K562 (cell line): ENCODE results near the gene DNALI1. TPM values are rescaled to one million over a fixed set of nuclear protein-coding genes. Genes with fewer than 3 reads are reported as not detected.

Source experiments
- ATAC-seq: fragments of 200-7000 bp; cut with Tn5 transposase; 3 replicates; pipeline ENCODE4 v1.9.1; 2020; ENCODE audit warnings: moderate library complexity
- BruUV-seq: library from RNA; stranded (reverse); fragments of 400-500 nt; replicated peaks from 2 replicates; lab custom pipeline; 2021; lab: Mats Ljungman, UMichigan
- CTCF ChIA-PET: fragments of 300-600 bp; formaldehyde crosslinking; extraction: SDS; loops from one replicate; lab custom pipeline; 2021; ENCODE audit warnings: low intra/inter-chr PET ratio; lab: Yijun Ruan, JAX
- POLR2A ChIA-PET: fragments of 300-600, 350-650 bp; sonication (Branson Sonifier 250); formaldehyde crosslinking; extraction: SDS; loops from one replicate; lab custom pipeline; 2021; ENCODE audit warnings: antibody characterized with exemption, inconsistent platforms; lab: Yijun Ruan, JAX
- DNase-seq, 4 experiments: peaks; one replicate each; pipeline versions ENCODE4 v3.0.0 to v3.0.0-alpha.2; 2011 to 2018; ENCODE audit warnings: low spot score in 3 of 4, mixed read lengths in 3 of 4; ENCODE audit errors: extremely low read depth in 1 of 4
- FAIRE-seq: peaks from 2 replicates; lab custom pipeline; 2011; peaks lifted over from hg19 to GRCh38; lab: Jason Lieb, UNC
- H2AFZ ChIP-seq: 2 replicates; pipeline ENCODE4 v1.6.0; 2011; ENCODE audit warnings: low read depth, low read length, control low read depth, inconsistent platforms
- H3K27ac ChIP-seq: fragments of 200-600 bp; 3 replicates; pipeline ENCODE4 v1.8.0; 2011; ENCODE audit warnings: low read depth, mild to moderate bottlenecking, control low read depth, inconsistent platforms, low read length, moderate library complexity, mixed read lengths; ENCODE audit errors: extremely low read depth
- H3K27me3 ChIP-seq, 2 experiments: fragments of 300-600 bp in 1 of 2; 2 replicates in 1 of 2; 3 replicates in 1 of 2; pipeline versions ENCODE4 v1.6.0 to v1.8.0; 2011; ENCODE audit warnings: inconsistent platforms in 2 of 2, low read length in 2 of 2, mild to moderate bottlenecking in 1 of 2, mixed read lengths in 1 of 2, moderate library complexity in 1 of 2; ENCODE audit not compliant: control insufficient read depth in 2 of 2, insufficient read depth in 2 of 2
- H3K36me3 ChIP-seq: fragments of 300-600 bp; 3 replicates; pipeline ENCODE4 v1.8.0; 2011; ENCODE audit warnings: mild to moderate bottlenecking, low read length, inconsistent platforms; ENCODE audit not compliant: control insufficient read depth, insufficient read depth
- H3K4me1 ChIP-seq, 2 experiments: fragments of 200-600 bp in 1 of 2; replicated peaks in 1 of 2; 2 replicates in 1 of 2; 3 replicates in 1 of 2; pipeline versions ENCODE4 v1.5.1 to v1.8.0; 2011; ENCODE audit warnings: inconsistent platforms in 2 of 2, low read length in 2 of 2, mild to moderate bottlenecking in 1 of 2, mixed read lengths in 1 of 2, moderate library complexity in 1 of 2; ENCODE audit not compliant: control insufficient read depth in 2 of 2, insufficient read depth in 2 of 2
- H3K4me2 ChIP-seq: 2 replicates; pipeline ENCODE4 v1.6.1; 2011; ENCODE audit warnings: low read length, control low read depth, inconsistent platforms, mixed read lengths; ENCODE audit not compliant: insufficient read depth
- H3K4me3 ChIP-seq: fragments of 200-600 bp; sonication (generic), shearing (Covaris generic); 2 replicates; pipeline ENCODE4 v1.5.1; 2016; ENCODE audit warnings: control low read depth, inconsistent platforms
- H3K79me2 ChIP-seq: fragments of 200-600 bp; 3 replicates; pipeline ENCODE4 v1.8.0; 2011; ENCODE audit warnings: low read length, inconsistent platforms; ENCODE audit not compliant: control insufficient read depth, insufficient read depth
- H3K9ac ChIP-seq, 2 experiments: 2 replicates each; pipeline versions ENCODE4 v1.6.0 to v1.6.1; 2011; ENCODE audit warnings: low read depth in 2 of 2, low read length in 2 of 2, control low read depth in 1 of 2, inconsistent platforms in 1 of 2, mild to moderate bottlenecking in 1 of 2, mixed read lengths in 1 of 2; ENCODE audit not compliant: insufficient read depth in 1 of 2
- H3K9me1 ChIP-seq: one replicate; pipeline ENCODE4 v1.6.0; 2011; ENCODE audit warnings: inconsistent platforms, mild to moderate bottlenecking, low read length, moderate library complexity; ENCODE audit not compliant: control insufficient read depth, insufficient read depth
- H3K9me3 ChIP-seq: replicated peaks from 2 replicates; pipeline ENCODE4 v1.5.1; 2011; ENCODE audit warnings: low read depth, low read length, inconsistent platforms; ENCODE audit not compliant: control insufficient read depth, insufficient read depth
- H4K20me1 ChIP-seq: replicated peaks from 2 replicates; pipeline ENCODE4 v1.6.1; 2011; ENCODE audit warnings: low read length, inconsistent platforms, mixed read lengths; ENCODE audit not compliant: control insufficient read depth, insufficient read depth
- ETV1 ChIP-seq: fragments of 450-650 bp; conservative IDR thresholded peaks from 2 replicates; pipeline ENCODE4 v1.6.1; 2016; ENCODE audit warnings: missing genetic modification characterization, control low read depth, low read depth, missing compliant biosample characterization
- FOXA3 ChIP-seq, 2 experiments: fragments of 450-650 bp in 1 of 2; sonication (generic) in 1 of 2; formaldehyde crosslinking; IDR thresholded peaks in 1 of 2; conservative IDR thresholded peaks in 1 of 2; 2 replicates each; pipeline versions ENCODE4 v1.4.0 to v1.8.0; 2020 to 2022; ENCODE audit warnings: mild to moderate bottlenecking in 2 of 2, missing genetic modification reagents in 1 of 2
- MAX ChIP-seq: sonication (generic); formaldehyde crosslinking; IDR thresholded peaks from 2 replicates; pipeline ENCODE4 v1.9.0; 2022; ENCODE audit warnings: mild to moderate bottlenecking, missing genetic modification reagents
- PRDM10 ChIP-seq: fragments of 450-650 bp; IDR thresholded peaks from 2 replicates; pipeline ENCODE4 v1.6.1; 2018; ENCODE audit not compliant: partially characterized antibody
- TAL1 ChIP-seq: fragments of 450-650 bp; IDR thresholded peaks from 2 replicates; pipeline ENCODE4 v1.6.1; 2016; ENCODE audit warnings: mild to moderate bottlenecking
- TEAD4 ChIP-seq, 2 experiments: sonication (generic) in 1 of 2; formaldehyde crosslinking in 1 of 2; IDR thresholded peaks; 2 replicates each; pipeline versions ENCODE4 v1.6.1 to v1.8.0; 2012 to 2022; ENCODE audit warnings: borderline replicate concordance in 1 of 2, inconsistent platforms in 1 of 2, low read length in 1 of 2, mild to moderate bottlenecking in 1 of 2, missing genetic modification reagents in 1 of 2
- ZFP30 ChIP-seq: fragments of 250-450 bp; sonication (Bioruptor Pico); IDR thresholded peaks from 2 replicates; pipeline ENCODE4 v1.8.0; 2022; ENCODE audit warnings: moderate library complexity, mild to moderate bottlenecking, inconsistent platforms, borderline replicate concordance
- WGBS: fragments of 100-300 bp; shearing (Covaris generic); methylation state at CpG from one replicate; pipeline ENCODE4 v1.1.6; 2016; ENCODE audit warnings: low coverage, mixed read lengths; ENCODE audit not compliant: insufficient coverage; ENCODE audit errors: missing lambda C conversion rate; 5-methylcytosine and 5-hydroxymethylcytosine counted together
- in situ Hi-C: fragments of 300-500 bp; cut with MboI; formaldehyde crosslinking; loops from 4 replicates; pipeline ENCODE4 v1.15.0; 2018; ENCODE audit warnings: inconsistent platforms, mixed read lengths
- intact Hi-C: fragments of 100-400 bp; cut with micrococcal nuclease; formaldehyde crosslinking; loops from 2 replicates; pipeline ENCODE4 v1.14.2; 2022
- polyA plus RNA-seq, 8 experiments: library from polyadenylated mRNA; depleted of rRNA in 4 of 8; stranded (reverse) in 5 of 8; unstranded in 3 of 8; fragments of >200 nt; fragmentation: Nextera tagmentation in 2 of 8; fragmentation: Illumina TruSeq in 1 of 8; extraction: Ambion mirVana in 2 of 8; extraction: Trizol in 1 of 8; gene quantifications; 2 replicates each; pipeline versions ENCODE4 v1.2.1 to v1.2.3, GENCODE V29; 2011 to 2014; ENCODE audit warnings: inconsistent platforms in 1 of 8, missing spikeins in 1 of 8
- total RNA-seq, 7 experiments: library from RNA; depleted of rRNA in 6 of 7; stranded (reverse); fragments of >200 nt in 6 of 7; fragmentation: Illumina TruSeq in 2 of 7; extraction: Trizol in 2 of 7; gene quantifications; 2 replicates each; pipeline versions ENCODE4 v1.2.1 to v1.2.3, GENCODE V29; 2011 to 2021; ENCODE audit warnings: low replicate concordance in 1 of 7
- TF ChIP-seq, protein P1 (sequence below): fragments of 250-450 bp; sonication (Bioruptor Pico); IDR thresholded peaks from 2 replicates; pipeline ENCODE4 v1.4.0; 2020

Gene DNALI1
- total and polyA plus RNA-seq, 9 of the 15 experiments (the other 6 are each of a cell fraction or from before 2014, with no cell fraction given) = 0.87 to 5.6 (median 1.2) TPM

- H4K20me1 ChIP-seq = 0 out of 2 replicates have a peak, but pooled peaks cover 4% of the 10 kb centered on the region
- no peaks in the 10 kb centered on the region for H3K27me3 ChIP-seq
- H3K4me3 ChIP-seq = no peak overlapping the region
- H3K4me2 ChIP-seq = no peak overlapping the region; the same call in none of the 2 replicates
- BruUV-seq = no TSS peak
- ATAC-seq (no peak), DNase-seq (no peak), FAIRE-seq (no peak)
- H3K9me3 ChIP-seq = peaks cover 9% of the 10 kb centered on the region
- H3K9me1 ChIP-seq = peaks cover 4% of the 10 kb centered on the region
- peaks cover 53 to 60% of the 10 kb centered on the region in 2 experiments for H3K4me1 ChIP-seq
- H3K9ac ChIP-seq = peak overlapping the region in 1 of 2 experiments; percentile 82; a peak in 2 of 4 replicates
- WGBS = 85% methylated on average over 7 of the region's 7 CpGs
- POLR2A ChIA-PET = no interaction called here
- in situ Hi-C loops (no loop called here), intact Hi-C loops (loop anchor here (5.0 to 10.0 kb wide), 3 partner anchors 47 to 133 kb away; partner anchors contain the start of genes CDCA8, MEAF6 and ZC3H12A)
- H3K36me3 ChIP-seq = peaks cover 15% of the 10 kb centered on the region; the same call in 2 of the 3 replicates
- no peak overlapping the region for H3K27ac ChIP-seq
- TF ChIP-seq TAL1 = no peak
- no peak for TF ChIP-seq ZFP30 (CRISPR knock-in tag)
- peak; percentile 65 for TF ChIP-seq PRDM10
- TF ChIP-seq, protein P1, sequence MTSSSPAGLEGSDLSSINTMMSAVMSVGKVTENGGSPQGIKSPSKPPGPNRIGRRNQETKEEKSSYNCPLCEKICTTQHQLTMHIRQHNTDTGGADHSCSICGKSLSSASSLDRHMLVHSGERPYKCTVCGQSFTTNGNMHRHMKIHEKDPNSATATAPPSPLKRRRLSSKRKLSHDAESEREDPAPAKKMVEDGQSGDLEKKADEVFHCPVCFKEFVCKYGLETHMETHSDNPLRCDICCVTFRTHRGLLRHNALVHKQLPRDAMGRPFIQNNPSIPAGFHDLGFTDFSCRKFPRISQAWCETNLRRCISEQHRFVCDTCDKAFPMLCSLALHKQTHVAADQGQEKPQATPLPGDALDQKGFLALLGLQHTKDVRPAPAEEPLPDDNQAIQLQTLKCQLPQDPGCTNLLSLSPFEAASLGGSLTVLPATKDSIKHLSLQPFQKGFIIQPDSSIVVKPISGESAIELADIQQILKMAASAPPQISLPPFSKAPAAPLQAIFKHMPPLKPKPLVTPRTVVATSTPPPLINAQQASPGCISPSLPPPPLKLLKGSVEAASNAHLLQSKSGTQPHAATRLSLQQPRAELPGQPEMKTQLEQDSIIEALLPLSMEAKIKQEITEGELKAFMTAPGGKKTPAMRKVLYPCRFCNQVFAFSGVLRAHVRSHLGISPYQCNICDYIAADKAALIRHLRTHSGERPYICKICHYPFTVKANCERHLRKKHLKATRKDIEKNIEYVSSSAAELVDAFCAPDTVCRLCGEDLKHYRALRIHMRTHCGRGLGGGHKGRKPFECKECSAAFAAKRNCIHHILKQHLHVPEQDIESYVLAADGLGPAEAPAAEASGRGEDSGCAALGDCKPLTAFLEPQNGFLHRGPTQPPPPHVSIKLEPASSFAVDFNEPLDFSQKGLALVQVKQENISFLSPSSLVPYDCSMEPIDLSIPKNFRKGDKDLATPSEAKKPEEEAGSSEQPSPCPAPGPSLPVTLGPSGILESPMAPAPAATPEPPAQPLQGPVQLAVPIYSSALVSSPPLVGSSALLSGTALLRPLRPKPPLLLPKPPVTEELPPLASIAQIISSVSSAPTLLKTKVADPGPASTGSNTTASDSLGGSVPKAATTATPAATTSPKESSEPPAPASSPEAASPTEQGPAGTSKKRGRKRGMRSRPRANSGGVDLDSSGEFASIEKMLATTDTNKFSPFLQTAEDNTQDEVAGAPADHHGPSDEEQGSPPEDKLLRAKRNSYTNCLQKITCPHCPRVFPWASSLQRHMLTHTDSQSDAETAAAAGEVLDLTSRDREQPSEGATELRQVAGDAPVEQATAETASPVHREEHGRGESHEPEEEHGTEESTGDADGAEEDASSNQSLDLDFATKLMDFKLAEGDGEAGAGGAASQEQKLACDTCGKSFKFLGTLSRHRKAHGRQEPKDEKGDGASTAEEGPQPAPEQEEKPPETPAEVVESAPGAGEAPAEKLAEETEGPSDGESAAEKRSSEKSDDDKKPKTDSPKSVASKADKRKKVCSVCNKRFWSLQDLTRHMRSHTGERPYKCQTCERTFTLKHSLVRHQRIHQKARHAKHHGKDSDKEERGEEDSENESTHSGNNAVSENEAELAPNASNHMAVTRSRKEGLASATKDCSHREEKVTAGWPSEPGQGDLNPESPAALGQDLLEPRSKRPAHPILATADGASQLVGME (CRISPR knock-in tag) = no peak
- TF ChIP-seq FOXA3 (CRISPR knock-in tag; conservative IDR thresholded peaks at IDR 0.05 in 1 of 2, IDR thresholded peaks at IDR 0.05 in 1 of 2) = 0 out of 4 replicates have a peak, but pooled peaks of 1 of the 2 experiments have one; percentile 28
- TF ChIP-seq MAX (CRISPR knock-in tag) = 0 out of 2 replicates have a peak, but pooled peaks have one; percentile 20
- no peak for TF ChIP-seq ETV1 (tag)
- no peak for TF ChIP-seq TEAD4 (IDR thresholded peaks at IDR 0.05; ENCODE audit: low read length)
- 0 out of 2 replicates have a peak, but pooled peaks have one; percentile 31 for TF ChIP-seq TEAD4 (CRISPR knock-in tag; IDR thresholded peaks at IDR 0.05; ENCODE audit: borderline replicate concordance)
- H3K79me2 ChIP-seq = peaks cover 1% of the 10 kb centered on the region
- H2AFZ ChIP-seq = peak overlapping the region; percentile 84
- CTCF ChIA-PET = no interaction called here
Measured at GRCh38 chr1:37559080-37559479, 2.3 kb downstream of the DNALI1 start.
